Measurements from ENCODE around the gene GLIPR2.
"Not testable (repeated sequence)": the region's sequence is repeated elsewhere in the genome, so short reads cannot be mapped to it uniquely, and the experiment has no call there.

Gene GLIPR2

GRCh38 chr9:36125062-36125855, 11.3 kb upstream of the GLIPR2 start:
- no peak for DNase-seq

- no peak for DNase-seq
Measured at GRCh38 chr9:36126016-36126730, 10.4 kb upstream of the GLIPR2 start.

GRCh38 chr9:36127652-36128244, 8.8 kb upstream of the GLIPR2 start:
- DNase-seq: no peak

GRCh38 chr9:36128349-36128748, 8.2 kb upstream of the GLIPR2 start:
- no peak for DNase-seq

GRCh38 chr9:36129139-36129538, 7.4 kb upstream of the GLIPR2 start:
- no peak for DNase-seq

DNA sequence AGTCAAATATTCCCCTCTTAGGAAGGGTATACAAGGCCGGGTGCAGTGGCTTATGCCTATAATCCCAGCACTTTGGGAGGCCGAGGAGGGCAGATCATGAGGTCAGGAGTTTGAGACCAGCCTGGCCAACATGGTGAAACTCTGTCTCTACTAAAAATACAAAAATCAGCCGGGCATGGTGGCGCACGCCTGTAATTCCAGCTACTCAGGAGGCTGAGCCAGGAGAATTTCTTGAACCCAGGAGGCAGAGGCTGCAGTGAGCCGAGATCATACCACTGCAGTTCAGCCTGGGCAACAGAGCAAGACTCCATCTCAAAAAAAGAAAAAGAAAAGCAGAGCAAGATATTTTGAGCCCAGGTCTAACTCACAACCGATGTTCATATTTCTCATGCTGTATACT, 4.9 kb upstream of the GLIPR2 start:
- DNase-seq: not testable (repeated sequence)

GRCh38 chr9:36132086-36132485, 4.4 kb upstream of the GLIPR2 start:
- DNase-seq: no peak

DNA sequence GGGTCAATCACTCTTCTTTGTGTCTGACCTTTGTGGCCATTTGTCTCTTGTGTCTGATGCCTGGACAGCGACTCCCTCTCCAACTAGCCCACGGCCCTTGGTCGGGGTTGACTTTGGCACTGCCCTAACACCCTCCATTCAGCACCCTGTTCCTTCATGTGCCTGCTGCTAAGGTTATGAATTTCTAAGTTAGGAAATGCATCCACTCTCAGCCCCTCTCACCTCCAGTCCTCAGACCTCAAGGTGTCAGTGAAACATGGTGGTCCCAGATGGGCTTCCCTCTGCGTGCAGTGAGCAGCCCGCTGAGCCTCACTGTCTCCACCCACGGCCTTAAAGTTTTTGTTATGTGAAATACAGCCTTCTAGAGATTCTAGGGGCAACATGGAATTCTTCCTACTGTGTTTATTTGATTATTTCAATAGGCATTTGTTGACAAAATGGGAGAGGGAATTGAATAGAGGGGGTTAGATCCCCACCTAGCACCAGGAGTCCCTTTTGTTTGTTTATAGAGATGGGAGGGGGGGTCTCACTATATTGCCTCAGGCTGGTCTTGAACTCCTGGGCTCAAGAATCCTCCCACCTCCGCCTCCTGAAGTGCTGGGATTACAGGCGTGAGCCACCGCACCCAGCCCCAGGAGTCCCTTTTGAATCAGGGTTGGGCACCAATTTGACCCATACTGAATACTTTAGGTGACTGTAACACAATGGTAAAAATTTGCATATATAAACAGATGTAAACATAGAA, 1.6 kb upstream of the GLIPR2 start:
- DNase-seq: no peak

DNA sequence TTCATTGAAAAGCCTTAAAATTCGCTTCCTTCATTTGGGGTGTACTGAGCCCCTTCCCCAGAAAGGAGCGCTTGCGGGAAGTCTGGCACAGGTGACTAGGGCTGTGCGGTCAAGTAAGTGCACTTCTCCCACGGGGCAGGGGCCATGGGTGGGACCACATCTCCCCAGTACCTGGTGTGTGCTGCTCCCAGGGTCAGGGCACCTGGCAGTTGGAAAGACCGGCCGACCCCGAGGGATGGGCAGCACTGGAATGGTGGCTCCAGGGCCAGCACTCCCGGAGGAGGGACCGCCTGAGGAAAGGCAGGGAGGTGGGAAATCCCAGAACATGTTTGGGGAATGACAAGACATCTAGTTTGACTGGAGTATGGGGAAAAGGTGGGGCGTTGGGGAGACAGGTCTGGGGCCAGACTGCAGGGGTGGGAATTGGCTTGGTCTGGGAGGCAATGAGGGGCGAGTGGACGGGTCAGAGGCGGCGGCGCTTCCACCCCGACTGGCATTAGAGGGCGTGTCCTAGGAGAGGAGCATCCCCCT, 727 bp upstream of the GLIPR2 start:
- DNase-seq: no peak

GRCh38 chr9:36136894-36137391, 410 bp downstream of the GLIPR2 start:
- DNase-seq: no peak

DNA sequence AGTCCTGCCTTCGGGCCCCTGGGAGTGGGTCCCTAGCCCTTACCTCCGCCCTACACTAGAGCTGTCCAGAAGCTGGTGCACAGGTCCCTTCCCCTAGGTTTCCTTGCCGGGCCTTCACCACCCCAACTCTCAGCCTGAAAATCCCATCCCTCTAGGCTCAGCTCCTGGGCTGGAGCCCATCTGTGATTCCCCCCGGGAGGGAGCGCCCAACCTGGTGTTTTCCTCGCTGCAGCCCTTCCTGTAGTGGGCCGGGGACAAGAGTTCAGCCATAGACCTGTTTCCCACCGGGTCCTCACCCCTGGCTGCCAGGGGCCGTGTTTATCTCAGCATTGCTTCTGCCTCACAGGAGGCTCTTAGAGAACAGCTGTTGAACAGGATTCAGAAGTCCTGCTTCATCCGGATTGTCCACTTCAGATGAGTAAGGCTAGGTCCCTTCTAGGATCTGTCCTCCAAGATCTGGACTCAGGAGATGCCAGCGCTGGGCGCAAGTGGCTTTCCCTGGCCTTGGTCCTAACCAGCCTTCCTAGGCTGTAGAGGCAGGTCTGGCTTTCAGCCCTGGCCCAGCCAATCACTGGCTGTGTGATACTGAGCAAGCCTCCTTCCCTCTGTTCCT, 965 bp downstream of the GLIPR2 start:
- DNase-seq: no peak

- no peak for DNase-seq
Measured at GRCh38 chr9:36138496-36138895, 2.0 kb downstream of the GLIPR2 start.

DNA sequence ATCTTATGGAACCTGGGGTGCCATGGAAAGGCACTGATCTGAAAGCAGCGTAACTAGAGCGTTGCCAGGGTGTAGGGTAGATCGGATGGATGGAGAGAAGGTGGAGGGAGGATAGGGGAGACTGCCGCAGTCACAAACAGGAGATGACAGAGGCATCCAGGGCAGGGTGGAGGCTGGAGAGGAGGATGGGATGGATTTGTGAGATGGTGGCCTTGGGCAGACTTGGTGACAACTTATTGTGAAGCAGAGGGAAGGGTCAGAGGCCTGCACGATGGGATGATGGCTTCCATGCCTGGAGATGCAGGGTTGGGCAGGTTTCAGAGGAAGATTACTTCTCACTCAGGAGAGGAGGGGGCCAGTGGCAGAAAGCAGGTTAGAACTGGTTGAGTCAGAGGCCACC, 2.4 kb downstream of the GLIPR2 start:
- DNase-seq: no peak

DNA sequence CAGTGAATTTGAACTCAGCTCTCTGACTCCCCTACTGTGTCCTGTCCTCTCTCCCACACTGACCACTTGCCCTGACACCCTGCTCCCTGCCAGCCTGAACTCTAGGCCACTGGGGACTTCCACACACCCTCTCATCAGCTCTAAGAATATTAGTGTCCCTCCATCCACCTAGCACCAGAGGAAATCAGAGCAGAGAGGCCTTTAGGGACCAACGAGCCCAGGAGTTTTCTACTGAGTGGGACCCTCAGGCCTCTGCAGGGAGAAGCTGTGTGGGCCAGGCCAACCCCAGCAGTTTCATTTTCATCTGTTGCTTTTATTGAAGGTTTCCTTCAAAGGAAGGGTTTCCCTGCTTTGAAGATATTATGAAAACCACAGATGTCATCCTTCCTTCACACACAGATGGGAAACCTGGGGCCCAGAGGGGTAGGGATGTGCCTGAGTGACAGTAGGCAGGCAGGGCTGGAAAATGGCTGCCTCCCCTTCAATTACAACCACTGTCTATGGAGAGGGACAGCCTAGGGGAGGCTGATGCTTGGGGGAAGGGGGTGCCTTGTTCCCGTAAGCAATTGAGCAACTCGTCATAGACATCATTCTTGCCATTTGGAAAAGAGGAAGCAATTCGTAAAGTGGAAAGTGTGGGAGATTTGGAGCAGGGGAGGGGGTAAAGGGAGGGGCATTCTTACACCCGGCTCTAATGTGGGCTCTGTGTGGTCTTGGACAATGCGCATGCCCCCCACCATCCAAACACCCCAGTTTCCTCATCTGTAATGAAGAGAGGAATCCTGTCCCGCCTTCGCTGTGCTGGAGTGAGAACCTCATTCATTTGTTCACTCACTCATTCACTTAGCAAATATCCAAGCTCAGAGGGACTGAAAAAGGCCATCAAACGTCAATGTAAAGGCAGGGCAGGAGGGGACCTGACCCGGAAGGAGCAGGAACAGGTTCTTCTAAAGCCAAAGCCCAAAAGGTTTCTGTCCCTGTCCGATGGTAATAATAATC, 3.9 kb downstream of the GLIPR2 start:
- no peak for DNase-seq

GRCh38 chr9:36141288-36141687, 4.8 kb downstream of the GLIPR2 start:
- DNase-seq: no peak

DNA sequence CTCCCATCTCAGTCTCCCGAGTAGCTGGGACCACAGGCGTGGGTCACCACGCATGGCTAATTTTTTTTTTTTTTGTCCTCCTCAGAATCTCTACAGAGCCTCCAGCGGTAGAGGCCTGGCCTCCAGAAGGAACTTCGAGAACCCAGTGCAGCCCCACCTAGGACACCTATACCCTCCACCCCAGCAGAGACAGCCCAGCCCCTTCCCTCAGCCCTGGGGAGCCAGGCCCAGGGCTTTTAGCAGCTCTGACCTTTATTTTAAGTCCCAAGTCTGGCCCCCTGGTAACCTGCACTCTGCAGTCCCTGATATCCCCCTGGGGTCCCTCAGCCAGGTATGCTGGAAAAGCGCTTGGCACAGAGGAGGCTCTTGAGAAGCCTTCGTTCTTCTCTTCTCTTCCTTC, 5.2 kb downstream of the GLIPR2 start:
- DNase-seq: no peak

DNA sequence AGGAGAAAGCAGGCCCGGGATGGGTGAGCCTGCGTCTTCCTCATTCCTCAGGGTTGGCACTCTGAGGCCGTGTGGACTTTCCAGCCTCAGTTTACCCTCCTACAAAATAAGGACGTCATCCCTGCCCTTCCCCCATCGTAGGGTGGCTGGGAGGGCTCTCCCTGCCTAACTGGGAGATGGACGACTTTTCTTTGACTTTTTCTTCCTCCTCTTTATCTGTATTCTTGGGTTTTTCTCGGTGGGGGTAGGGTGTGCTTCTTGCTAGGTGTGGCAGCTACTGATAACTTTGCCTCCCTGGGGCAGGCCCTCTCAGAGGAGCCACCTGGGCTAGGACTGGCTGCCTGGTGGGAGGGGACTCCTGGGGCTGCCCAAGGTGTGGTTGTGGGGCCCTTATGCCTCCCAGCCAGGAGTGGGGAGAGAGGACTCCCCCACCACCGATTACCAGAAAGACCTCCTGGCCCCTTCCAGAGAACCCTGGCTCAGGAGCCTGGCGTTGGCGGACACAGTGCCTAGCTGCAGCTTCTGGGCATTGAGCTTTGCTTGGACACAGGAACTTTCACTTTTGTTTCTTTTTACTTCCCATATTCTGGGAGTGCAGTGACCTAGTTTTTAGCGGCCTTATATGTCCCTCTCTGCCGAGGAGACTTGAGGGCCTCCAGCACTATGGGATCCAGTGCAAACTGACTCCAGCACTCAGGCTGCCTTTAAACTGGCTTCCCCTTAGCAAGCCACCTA, 6.1 kb downstream of the GLIPR2 start:
- no peak for DNase-seq

GRCh38 chr9:36143245-36143641, 6.7 kb downstream of the GLIPR2 start:
- DNase-seq: no peak

DNA sequence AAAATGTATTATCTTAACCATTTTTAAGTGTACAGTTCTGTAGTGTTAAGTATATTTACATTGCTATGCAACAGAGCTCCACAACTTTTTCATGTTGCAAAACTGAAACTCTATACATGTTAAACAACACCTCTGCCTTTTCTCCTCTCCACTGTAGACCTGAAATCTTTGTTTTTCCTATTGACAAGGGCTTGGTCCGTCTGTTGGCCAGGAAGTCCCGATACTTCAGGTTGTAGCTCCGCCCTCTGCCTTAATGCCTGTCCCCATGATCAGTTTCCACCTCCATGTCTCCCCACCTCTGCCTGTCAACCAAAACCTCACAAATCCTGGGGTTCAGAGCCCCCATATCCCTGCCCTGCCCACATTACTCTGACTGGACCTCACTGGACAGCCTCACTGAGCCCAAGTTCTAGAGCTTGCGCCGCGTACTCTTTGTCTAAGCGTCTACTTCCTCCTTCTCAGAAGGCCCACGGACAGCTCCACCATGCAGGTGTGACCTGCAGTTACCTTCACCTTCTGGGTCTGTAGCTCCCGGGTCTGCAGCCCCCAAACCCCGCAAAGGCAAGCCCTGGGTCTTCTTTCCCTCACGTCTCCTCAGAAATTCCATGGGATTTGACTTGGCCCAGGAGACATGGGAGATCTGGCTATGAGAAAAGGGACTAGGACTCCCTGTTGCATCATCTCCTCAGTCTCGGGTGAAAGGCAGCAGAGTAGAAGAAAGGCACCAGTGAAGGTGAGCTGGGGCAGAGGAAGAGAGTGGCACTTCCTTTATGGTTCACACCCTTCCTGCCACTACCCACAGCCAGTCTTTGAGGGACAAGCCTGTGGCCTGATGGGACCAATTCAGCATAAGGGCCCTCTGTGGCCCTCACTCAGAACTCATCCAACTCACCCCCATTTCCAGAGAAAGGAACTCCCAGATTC, 8.0 kb downstream of the GLIPR2 start:
- DNase-seq: no peak
